ENCODE data around the gene MSH3. TPM values are rescaled to one million over a fixed set of nuclear protein-coding genes. Genes with fewer than 3 reads are reported as not detected.
"Not testable (repeated sequence)": the region's sequence is repeated elsewhere in the genome, so short reads cannot be mapped to it uniquely, and the experiment has no call there.

MSH3 gene
- polyA plus RNA-seq, 4 donors = 3.5 to 15.6 (median 4.8) TPM

DNA sequence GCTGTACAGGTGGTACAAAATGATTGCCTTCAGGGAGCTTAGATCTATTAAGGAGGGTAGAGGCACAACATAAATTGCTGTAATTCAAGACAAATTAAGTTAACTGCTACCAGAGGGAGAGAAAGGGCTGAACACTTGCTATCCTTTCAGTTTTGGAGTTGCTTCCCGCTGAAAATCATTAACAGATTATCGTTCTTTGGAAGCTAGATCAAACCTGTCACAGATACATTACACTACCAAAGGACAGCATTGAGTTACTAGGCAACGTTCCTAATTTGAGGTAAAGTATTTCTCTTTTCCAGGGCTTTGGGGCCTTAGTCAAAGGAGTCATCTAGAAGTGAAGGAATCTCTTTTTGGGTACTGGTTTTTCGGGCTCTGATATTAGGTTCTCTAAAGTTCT is 85.0 kb downstream of the MSH3 start:
- 88 to 90% (median 90%) methylated on average over 4 of the region's 4 CpGs for WGBS, 3 donors
- Histone ChIP-seq H3K4me1 (ENCODE audit: control insufficient read depth in 3 of 3, insufficient read depth in 2 of 3, low read depth in 1 of 3, low read length in 2 of 3) (no peaks in the 10 kb centered on the region), H3K27ac (ENCODE audit: low read depth in 1 of 3, low read length in 2 of 3) (no peak overlapping the region), H3K9me3 (ENCODE audit: control insufficient read depth in 2 of 2, insufficient read depth in 1 of 2, low read depth in 1 of 2, low read length in 1 of 2) (peaks cover 0 to 3% of the 10 kb centered on the region in 2 donors), H3K4me3 (ENCODE audit: low read depth in 1 of 3, low read length in 3 of 3) (no peak overlapping the region), H3K36me3 (ENCODE audit: control insufficient read depth in 3 of 3, insufficient read depth in 2 of 3, low read depth in 1 of 3, low read length in 3 of 3) (peaks cover 2 to 18% (median 2%) of the 10 kb centered on the region in 3 donors), H3K27me3 (ENCODE audit: control insufficient read depth in 3 of 3, insufficient read depth in 3 of 3, low read length in 3 of 3) (no peaks in the 10 kb centered on the region)
- DNase-seq (no peak), FAIRE-seq (no peak)

DNA sequence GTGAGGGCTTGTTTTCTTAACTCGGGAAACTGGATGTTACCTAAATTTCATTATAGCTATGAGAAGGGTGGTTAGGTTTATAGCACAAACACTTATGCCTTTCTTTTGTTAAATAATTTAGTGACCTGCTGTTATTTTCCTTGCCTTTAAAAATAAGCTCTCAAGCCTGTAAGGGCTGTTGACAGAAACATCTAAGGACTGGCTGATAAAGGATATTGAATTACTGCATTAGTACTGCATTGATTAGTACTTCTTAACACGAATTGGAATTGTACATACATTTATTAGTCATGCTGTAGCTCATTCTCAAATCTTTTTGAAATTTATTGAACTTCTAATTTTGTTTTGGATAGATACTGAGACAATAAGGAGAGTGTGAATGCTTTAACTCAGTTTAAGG is 85.4 kb downstream of the MSH3 start:
- 74 to 89% (median 83%) methylated on average over 2 of the region's 2 CpGs for WGBS, 3 donors
- Histone ChIP-seq H3K4me1 (ENCODE audit: control insufficient read depth in 3 of 3, insufficient read depth in 2 of 3, low read depth in 1 of 3, low read length in 2 of 3) (no peaks in the 10 kb centered on the region), H3K27ac (ENCODE audit: low read depth in 1 of 3, low read length in 2 of 3) (no peak overlapping the region), H3K36me3 (ENCODE audit: control insufficient read depth in 3 of 3, insufficient read depth in 2 of 3, low read depth in 1 of 3, low read length in 3 of 3) (peaks cover 5 to 21% (median 5%) of the 10 kb centered on the region in 3 donors), H3K9me3 (ENCODE audit: control insufficient read depth in 2 of 2, insufficient read depth in 1 of 2, low read depth in 1 of 2, low read length in 1 of 2) (peaks cover 0 to 3% of the 10 kb centered on the region in 2 donors), H3K27me3 (ENCODE audit: control insufficient read depth in 3 of 3, insufficient read depth in 3 of 3, low read length in 3 of 3) (no peaks in the 10 kb centered on the region), H3K4me3 (ENCODE audit: low read depth in 1 of 3, low read length in 3 of 3) (no peak overlapping the region)
- FAIRE-seq (no peak), DNase-seq (no peak)

DNA sequence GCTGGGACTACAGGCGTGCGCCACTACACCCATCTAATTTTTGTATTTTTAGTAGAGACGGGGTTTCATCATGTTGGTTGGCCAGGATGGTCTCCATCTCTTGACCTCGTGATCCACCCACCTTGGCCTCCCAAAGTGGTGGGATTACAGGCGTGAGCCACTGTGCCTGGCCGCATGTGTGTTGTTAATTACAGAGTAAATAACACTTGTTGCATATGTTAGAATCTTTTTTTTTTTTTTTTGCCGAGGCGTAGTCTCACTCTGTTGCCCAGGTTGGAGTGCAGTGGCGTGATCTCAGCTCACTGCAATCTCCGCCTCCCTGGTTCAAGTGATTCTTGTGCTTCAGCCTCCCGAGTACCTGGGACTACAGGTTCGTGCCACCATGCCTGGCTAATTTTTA is 86.0 kb downstream of the MSH3 start:
- H3K4me1 ChIP-seq (ENCODE audit: control insufficient read depth in 3 of 3, insufficient read depth in 2 of 3, low read depth in 1 of 3, low read length in 2 of 3); H3K27me3 ChIP-seq (ENCODE audit: control insufficient read depth in 3 of 3, insufficient read depth in 3 of 3, low read length in 3 of 3); FAIRE-seq; DNase-seq; H3K9me3 ChIP-seq (ENCODE audit: control insufficient read depth in 2 of 2, insufficient read depth in 1 of 2, low read depth in 1 of 2, low read length in 1 of 2); H3K27ac ChIP-seq (ENCODE audit: low read depth in 1 of 3, low read length in 2 of 3); H3K4me3 ChIP-seq (ENCODE audit: low read depth in 1 of 3, low read length in 3 of 3): not testable (repeated sequence)
- 91 to 97% (median 97%) methylated on average over 12 of the region's 12 CpGs for WGBS, 3 donors
- H3K36me3 ChIP-seq (ENCODE audit: control insufficient read depth in 3 of 3, insufficient read depth in 2 of 3, low read depth in 1 of 3, low read length in 3 of 3) = peaks cover 6 to 18% (median 8%) of the 10 kb centered on the region in 3 donors

DNA sequence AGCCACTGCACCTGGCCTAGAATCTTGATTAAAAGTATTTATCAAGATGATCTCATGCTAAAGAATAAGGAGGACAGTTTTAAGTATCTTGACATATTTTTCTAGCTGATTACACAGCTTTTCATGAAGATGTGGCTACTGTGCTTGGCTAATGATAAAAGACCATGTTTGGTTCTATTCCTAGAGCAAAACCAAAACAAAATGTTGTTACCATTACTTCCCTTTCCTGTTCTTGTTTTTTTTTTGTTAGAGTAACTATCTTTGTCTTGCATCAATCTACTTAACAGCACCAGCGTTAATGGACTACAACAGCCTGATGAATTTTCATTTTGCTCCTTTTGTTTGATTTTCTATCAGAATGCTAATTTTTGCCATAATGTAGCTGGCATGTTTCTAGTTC is 86.5 kb downstream of the MSH3 start:
- DNase-seq = peak in 1 of 2 donors; percentile 22
- Histone ChIP-seq H3K4me3 (ENCODE audit: low read depth in 1 of 3, low read length in 3 of 3) (no peak overlapping the region), H3K36me3 (ENCODE audit: control insufficient read depth in 3 of 3, insufficient read depth in 2 of 3, low read depth in 1 of 3, low read length in 3 of 3) (peaks cover 6 to 18% (median 9%) of the 10 kb centered on the region in 3 donors), H3K27me3 (ENCODE audit: control insufficient read depth in 3 of 3, insufficient read depth in 3 of 3, low read length in 3 of 3) (no peaks in the 10 kb centered on the region), H3K4me1 (ENCODE audit: control insufficient read depth in 3 of 3, insufficient read depth in 2 of 3, low read depth in 1 of 3, low read length in 2 of 3) (no peaks in the 10 kb centered on the region), H3K27ac (ENCODE audit: low read depth in 1 of 3, low read length in 2 of 3) (peak overlapping the region in 1 of 3 donors; percentile 17), H3K9me3 (ENCODE audit: control insufficient read depth in 2 of 2, insufficient read depth in 1 of 2, low read depth in 1 of 2, low read length in 1 of 2) (peaks cover 0 to 3% of the 10 kb centered on the region in 2 donors)
- FAIRE-seq = no peak
- WGBS, 3 donors = 61 to 89% (median 74%) methylated on average over 1 of the region's 1 CpG

DNA sequence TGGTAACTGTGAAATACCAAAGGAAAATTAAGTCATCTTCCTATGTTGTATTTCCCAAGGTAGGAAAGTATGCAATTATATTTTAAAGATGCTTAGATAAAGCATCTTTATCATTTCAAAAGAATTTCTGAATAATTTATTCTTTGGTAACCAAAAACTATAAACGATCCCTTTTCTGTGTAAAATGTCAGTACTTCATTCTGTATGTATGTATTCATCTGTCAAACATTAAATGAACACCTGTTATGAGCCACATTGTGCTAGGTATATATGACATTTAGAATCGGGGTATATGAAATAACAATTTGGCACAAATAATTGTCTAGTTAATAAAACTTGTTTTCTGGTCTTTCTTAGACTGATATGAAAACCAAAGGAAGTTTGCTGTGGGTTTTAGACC is 89.7 kb downstream of the MSH3 start:
- Histone ChIP-seq H3K9me3 (ENCODE audit: control insufficient read depth in 2 of 2, insufficient read depth in 1 of 2, low read depth in 1 of 2, low read length in 1 of 2) (peaks cover 0 to 3% of the 10 kb centered on the region in 2 donors), H3K4me3 (ENCODE audit: low read depth in 1 of 3, low read length in 3 of 3) (no peak overlapping the region), H3K27ac (ENCODE audit: low read depth in 1 of 3, low read length in 2 of 3) (no peak overlapping the region), H3K27me3 (ENCODE audit: control insufficient read depth in 3 of 3, insufficient read depth in 3 of 3, low read length in 3 of 3) (no peaks in the 10 kb centered on the region), H3K4me1 (ENCODE audit: control insufficient read depth in 3 of 3, insufficient read depth in 2 of 3, low read depth in 1 of 3, low read length in 2 of 3) (no peaks in the 10 kb centered on the region), H3K36me3 (ENCODE audit: control insufficient read depth in 3 of 3, insufficient read depth in 2 of 3, low read depth in 1 of 3, low read length in 3 of 3) (peaks cover 6 to 22% (median 15%) of the 10 kb centered on the region in 3 donors)
- WGBS, 3 donors = 83 to 90% (median 89%) methylated on average over 2 of the region's 2 CpGs
- FAIRE-seq (no peak), DNase-seq (no peak)

DNA sequence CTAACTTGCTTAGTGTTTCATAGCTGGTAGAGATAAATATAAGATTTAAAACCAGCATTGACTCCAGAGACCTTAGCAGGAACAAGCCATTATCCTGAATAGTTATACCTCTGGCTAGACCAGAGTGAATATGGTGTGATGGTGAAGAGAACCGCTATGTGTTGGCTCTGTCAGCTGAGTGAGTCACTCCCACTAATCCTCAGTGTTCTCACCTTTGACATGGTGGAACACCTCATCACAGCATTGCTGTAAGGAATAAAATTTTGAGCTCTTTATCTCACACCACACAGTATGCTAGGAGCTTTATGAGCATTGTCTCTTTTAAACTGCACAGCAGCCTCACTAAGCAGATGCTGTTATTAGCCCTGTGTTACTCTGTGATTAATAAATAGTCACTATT is 91.0 kb downstream of the MSH3 start:
- 91 to 100% (median 95%) methylated on average over 1 of the region's 1 CpG for WGBS, 3 donors

DNA sequence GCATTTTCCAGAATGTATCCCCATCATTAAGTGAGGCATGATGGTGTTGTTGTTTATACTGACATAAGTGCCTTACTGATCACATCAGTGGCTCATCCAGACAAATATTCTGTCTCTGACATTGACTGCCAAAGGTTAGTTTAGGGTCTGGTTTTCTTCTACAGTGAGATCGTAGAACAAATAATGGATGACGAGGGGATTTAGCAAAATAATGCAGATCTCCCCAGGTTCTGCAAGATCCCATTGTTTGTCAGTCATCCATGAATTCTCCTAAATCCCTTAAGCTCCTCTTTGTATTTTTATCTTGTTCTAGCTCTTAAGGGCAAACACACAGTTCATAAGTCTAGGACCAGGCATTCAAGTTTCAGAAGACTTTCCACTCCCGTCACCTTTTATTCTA is 93.5 kb downstream of the MSH3 start:
- peaks cover 7 to 17% (median 15%) of the 10 kb centered on the region in 3 donors for H3K36me3 ChIP-seq (ENCODE audit: control insufficient read depth in 3 of 3, insufficient read depth in 2 of 3, low read depth in 1 of 3, low read length in 3 of 3)
- no peaks in the 10 kb centered on the region for H3K27me3 ChIP-seq (ENCODE audit: control insufficient read depth in 3 of 3, insufficient read depth in 3 of 3, low read length in 3 of 3)
- no peak overlapping the region for H3K4me3 ChIP-seq (ENCODE audit: low read depth in 1 of 3, low read length in 3 of 3)
- DNase-seq = no peak
- H3K4me1 ChIP-seq (ENCODE audit: control insufficient read depth in 3 of 3, insufficient read depth in 2 of 3, low read depth in 1 of 3, low read length in 2 of 3) = no peaks in the 10 kb centered on the region
- FAIRE-seq = no peak
- no peak overlapping the region for H3K27ac ChIP-seq (ENCODE audit: low read depth in 1 of 3, low read length in 2 of 3)
- WGBS, 3 donors = 89 to 99% (median 93%) methylated on average over 3 of the region's 3 CpGs
- peaks cover 0 to 3% of the 10 kb centered on the region in 2 donors for H3K9me3 ChIP-seq (ENCODE audit: control insufficient read depth in 2 of 2, insufficient read depth in 1 of 2, low read depth in 1 of 2, low read length in 1 of 2)

More for the DNA sequence above, 91.0 kb downstream of the MSH3 start:
- Histone ChIP-seq H3K27me3 (ENCODE audit: control insufficient read depth in 3 of 3, insufficient read depth in 3 of 3, low read length in 3 of 3) (no peaks in the 10 kb centered on the region), H3K36me3 (ENCODE audit: control insufficient read depth in 3 of 3, insufficient read depth in 2 of 3, low read depth in 1 of 3, low read length in 3 of 3) (peaks cover 9 to 22% (median 15%) of the 10 kb centered on the region in 3 donors), H3K4me1 (ENCODE audit: control insufficient read depth in 3 of 3, insufficient read depth in 2 of 3, low read depth in 1 of 3, low read length in 2 of 3) (no peaks in the 10 kb centered on the region), H3K27ac (ENCODE audit: low read depth in 1 of 3, low read length in 2 of 3) (no peak overlapping the region), H3K9me3 (ENCODE audit: control insufficient read depth in 2 of 2, insufficient read depth in 1 of 2, low read depth in 1 of 2, low read length in 1 of 2) (peaks cover 0 to 3% of the 10 kb centered on the region in 2 donors), H3K4me3 (ENCODE audit: low read depth in 1 of 3, low read length in 3 of 3) (no peak overlapping the region)
- DNase-seq (no peak), FAIRE-seq (no peak)

DNA sequence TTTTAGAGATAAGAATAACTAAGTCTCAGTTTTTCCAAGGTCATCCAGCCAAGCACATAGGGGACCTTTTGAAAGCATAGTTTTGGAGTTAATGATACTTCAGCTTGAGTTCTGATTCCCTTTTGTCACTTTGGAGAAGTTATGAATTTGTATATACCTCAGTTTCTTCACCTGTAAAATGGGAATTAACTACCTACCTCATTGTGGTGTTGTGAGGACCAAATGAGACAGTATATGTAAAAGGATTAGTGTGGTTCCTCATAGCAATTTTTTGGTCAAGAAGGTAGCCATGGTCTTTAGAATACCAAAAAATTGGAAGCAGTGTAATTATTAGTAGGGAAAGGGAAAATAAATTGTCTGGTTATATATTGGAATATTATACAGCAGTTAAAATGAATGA is 98.0 kb downstream of the MSH3 start:
- H3K4me3 ChIP-seq (ENCODE audit: low read depth in 1 of 3, low read length in 3 of 3) = no peak overlapping the region
- H3K36me3 ChIP-seq (ENCODE audit: control insufficient read depth in 3 of 3, insufficient read depth in 2 of 3, low read depth in 1 of 3, low read length in 3 of 3) = peaks cover 2 to 3% (median 3%) of the 10 kb centered on the region in 3 donors
- FAIRE-seq (no peak), DNase-seq (no peak)
- H3K4me1 ChIP-seq (ENCODE audit: control insufficient read depth in 3 of 3, insufficient read depth in 2 of 3, low read depth in 1 of 3, low read length in 2 of 3) = no peaks in the 10 kb centered on the region
- no peaks in the 10 kb centered on the region for H3K27me3 ChIP-seq (ENCODE audit: control insufficient read depth in 3 of 3, insufficient read depth in 3 of 3, low read length in 3 of 3)
- no peak overlapping the region for H3K27ac ChIP-seq (ENCODE audit: low read depth in 1 of 3, low read length in 2 of 3)
- no peaks in the 10 kb centered on the region for H3K9me3 ChIP-seq (ENCODE audit: control insufficient read depth in 2 of 2, insufficient read depth in 1 of 2, low read depth in 1 of 2, low read length in 1 of 2)

GRCh38 chr5:80753712-80754111 is 99.3 kb downstream of the MSH3 start:
- 70 to 81% (median 76%) methylated on average over 4 of the region's 4 CpGs for WGBS, 3 donors
- FAIRE-seq = no peak
- Histone ChIP-seq H3K27me3 (ENCODE audit: control insufficient read depth in 3 of 3, insufficient read depth in 3 of 3, low read length in 3 of 3) (no peaks in the 10 kb centered on the region), H3K9me3 (ENCODE audit: control insufficient read depth in 2 of 2, insufficient read depth in 1 of 2, low read depth in 1 of 2, low read length in 1 of 2) (no peaks in the 10 kb centered on the region), H3K27ac (ENCODE audit: low read depth in 1 of 3, low read length in 2 of 3) (no peak overlapping the region), H3K36me3 (ENCODE audit: control insufficient read depth in 3 of 3, insufficient read depth in 2 of 3, low read depth in 1 of 3, low read length in 3 of 3) (peaks cover 3 to 4% (median 3%) of the 10 kb centered on the region in 3 donors), H3K4me1 (ENCODE audit: control insufficient read depth in 3 of 3, insufficient read depth in 2 of 3, low read depth in 1 of 3, low read length in 2 of 3) (no peaks in the 10 kb centered on the region), H3K4me3 (ENCODE audit: low read depth in 1 of 3, low read length in 3 of 3) (no peak overlapping the region)
- no peak for DNase-seq

Data from small intestine (tissue), 7 donors.